Middle frontal gyrus (tissue), 1 donor: ENCODE results near the gene NOS1AP.
"Not testable (repeated sequence)": the region's sequence is repeated elsewhere in the genome, so short reads cannot be mapped to it uniquely, and the experiment has no call there.

Experiments
- DNase-seq: peaks from one replicate; pipeline ENCODE4 v3.0.0-alpha.2; 2015; ENCODE audit warnings: low spot score; ENCODE audit errors: extremely low spot score

Gene NOS1AP

DNA sequence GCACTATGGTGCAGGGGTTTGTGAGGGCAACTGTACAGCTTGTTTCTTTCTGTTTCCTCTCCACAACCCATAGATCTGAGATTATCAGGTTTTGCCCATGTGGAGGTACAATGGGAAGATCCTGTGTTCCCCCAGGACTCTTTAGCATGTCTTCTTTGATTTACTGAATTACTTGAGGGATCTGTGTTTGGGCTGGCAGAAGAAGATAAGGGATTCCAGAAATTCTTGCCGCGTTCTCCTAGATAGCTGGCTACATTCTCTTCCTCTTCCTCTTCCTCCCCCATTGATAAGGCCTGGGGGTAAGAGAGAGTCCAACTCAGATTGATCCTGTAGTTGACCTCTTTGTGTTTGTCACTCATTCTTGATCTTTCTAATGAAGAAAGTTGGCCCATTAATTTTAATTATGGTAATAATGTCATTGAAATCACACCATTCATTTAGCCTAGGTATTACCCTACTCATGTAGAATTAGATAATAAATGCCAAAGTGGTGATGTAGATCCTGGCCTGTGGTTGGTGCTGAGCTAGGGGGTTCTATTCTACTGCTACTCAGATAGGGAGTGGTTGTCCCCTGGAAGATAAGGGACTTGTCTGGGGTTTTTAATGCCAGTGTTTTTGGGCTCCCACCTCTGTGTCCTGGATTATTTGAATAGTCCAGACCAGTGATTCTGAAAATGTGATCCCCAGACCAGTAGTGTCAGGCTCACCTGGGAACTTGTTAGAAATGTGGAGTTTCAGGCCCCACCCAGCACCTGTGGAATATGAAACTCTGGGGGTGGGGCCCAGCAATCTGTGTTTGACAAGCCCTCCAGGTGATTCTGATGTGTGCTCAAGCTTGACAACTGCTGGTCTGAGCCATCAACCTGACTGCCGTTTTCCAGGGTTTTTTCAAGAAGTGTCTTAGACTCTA is 122.2 kb downstream of the NOS1AP start:
- DNase-seq: no peak

DNA sequence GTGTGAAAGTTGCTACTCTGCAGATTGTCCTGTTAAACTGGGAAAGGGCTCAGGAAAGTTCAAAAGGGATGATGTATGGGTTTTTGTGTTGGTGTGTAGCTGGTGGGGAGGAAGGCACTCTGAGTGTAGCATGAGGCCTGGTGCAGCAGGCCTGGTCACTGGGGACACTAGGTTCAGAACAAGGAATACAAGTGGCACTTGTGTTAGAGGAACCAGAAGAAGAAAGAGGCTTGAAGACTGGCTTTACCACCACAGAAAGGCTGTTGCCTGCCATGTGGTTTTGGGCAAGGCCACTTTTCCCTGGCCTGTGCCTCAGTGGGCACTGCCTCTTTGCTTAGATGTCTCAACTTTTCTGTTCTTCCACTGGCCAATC is 122.8 kb downstream of the NOS1AP start:
- no peak for DNase-seq

DNA sequence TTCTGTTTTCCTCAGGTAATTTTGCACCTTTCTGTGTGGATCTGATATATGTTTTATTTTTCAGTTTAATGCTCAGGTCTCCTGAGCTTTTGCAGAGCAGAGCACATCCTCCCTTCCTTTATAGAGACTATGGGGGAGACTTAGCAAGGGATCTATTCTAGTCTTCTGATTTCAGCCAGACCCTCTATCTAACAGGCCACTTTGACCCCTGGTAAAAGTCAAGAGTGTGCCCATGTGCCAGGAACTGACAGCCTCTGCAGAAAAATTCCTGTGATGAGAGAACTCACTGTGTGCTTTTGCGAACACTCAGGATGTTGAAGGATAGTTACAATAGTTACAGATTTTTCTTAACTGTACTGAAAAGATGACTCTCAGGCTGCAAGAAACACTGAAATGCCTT is 123.3 kb downstream of the NOS1AP start:
- DNase-seq: no peak

DNA sequence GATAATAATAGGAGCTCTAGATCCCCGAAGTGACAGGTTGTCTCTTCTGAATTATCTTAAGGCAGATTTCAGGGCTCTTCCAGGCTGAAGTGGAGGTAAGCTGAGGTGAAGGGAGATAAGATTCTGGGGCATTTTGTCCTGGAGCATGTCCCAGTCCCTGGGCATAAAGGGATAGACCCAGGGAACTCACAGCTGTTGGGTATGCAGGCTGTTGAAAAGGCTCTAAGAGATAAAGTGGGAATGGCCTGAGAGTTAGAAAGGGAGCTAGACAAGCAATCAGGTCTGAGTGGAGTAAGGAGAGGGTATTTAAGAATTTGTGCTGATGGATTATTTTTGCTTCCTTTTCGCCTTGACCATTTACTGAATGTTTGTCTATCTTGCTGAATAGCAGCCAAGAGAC is 123.7 kb downstream of the NOS1AP start:
- no peak for DNase-seq

DNA sequence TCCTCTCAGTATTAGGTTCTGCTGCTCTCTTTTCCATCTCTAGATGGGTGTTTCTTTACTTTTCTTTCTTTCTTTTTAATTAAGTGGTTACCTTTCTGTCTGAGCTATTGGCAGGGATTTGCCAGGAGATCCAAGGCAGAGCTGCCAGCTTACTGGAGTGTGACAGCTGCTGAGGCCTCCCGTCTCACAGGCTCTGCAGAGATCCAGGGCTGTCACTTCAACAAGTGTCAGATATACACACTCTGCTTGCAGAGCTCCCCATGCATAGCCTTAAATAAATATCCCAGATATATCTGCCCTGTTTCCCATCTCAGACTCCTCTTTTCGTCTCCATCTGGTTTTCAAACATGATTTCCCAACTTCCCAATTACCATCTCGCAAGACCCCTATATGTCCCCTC is 124.3 kb downstream of the NOS1AP start:
- no peak for DNase-seq

DNA sequence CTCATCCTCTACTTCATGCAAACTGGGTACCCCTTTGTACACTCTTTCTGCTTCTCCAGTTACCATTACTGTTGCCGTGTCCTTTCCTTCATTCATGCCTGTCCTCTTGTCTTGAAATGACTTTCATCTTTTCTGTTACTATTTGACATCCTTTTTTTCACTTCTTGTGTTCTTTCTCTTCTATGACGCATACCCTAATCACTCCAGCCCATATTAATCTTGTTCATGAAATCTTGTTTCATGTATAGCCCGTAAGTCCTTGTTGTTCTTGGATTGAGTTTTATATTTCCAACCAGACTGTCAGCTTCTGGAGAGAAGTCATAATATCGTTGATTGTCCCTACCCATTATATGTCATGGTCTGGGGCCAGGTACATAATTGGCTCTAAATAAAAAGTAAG is 126.1 kb downstream of the NOS1AP start:
- no peak for DNase-seq

DNA sequence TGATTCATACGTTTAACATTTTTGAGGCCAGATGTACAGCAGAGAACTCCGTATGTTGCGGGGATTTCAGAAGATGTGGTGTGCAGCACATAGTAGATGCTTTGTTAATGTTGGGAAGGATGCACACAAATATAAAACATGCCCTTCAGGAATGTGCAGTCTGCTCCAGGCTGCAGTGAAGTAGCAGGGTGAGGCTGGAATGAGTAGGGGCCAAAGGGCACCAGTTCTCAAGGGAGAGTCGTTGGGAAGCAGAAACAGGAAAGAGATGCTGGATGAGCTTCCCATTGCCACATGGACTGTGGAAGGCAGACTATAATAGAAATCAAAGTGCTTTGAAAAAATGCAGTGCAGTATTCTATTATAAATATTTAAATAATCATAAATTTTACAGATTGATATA is 126.9 kb downstream of the NOS1AP start:
- DNase-seq: no peak

DNA sequence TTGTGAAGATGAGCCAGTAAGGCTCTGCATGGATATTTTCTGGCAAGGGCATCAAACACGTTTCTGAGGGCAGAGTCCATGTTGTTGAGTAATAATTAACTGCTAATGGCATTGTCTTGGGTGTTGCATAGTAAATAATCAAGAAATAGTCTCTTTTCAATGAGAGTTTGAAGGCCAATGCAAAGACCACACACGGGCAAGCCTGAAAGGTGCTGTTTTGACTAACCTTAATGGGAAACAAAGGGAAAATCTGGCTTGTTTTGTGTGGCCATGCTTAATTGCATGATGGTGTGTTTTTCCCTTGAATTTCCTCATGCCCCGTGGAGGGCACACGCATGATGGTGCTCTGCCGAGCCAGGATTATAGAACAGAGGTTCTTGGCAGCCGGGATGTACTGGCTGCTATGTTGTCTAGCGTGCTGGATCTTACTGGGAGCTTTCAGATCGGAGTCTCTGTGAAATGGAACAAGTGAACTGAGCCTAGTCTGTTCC is 127.6 kb downstream of the NOS1AP start:
- no peak for DNase-seq

DNA sequence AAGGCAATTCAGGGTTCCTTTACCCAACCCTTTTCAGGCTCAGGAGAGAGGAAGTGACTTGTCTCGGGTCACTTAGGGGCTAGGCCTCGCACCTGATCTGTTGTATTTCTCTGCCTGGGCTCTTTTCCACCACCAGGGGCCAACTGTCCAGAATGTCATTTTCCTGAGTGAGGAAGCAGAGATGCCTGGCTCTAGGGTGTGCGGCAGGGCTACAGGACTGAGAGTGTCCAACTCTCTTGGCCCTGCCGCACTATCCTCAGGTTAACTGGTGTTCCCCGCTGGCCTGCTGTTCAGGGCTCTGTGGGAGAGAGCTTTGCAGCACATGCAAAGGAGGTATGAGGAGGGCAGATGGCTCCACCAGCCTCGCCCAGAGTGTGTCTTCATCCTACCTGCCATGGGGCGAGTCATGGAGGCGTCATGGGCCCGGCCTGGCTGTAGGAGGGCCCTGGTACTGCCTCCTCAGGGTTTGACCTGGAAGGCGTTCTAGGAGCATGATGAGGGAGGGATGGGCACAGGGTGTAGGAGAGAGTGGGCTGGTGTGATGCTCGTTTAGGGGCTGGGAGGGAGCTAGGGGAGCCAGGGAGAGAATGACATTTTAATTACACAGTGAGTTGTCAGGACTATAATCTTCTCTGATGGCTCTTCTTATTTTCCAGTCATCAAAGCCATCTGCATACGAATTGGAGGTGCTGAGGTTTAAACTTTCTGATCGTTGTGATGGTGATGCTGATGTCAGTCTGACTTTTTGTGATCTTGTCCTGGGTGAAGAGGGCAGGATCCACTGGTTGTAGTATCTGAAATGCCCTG is 128.3 kb downstream of the NOS1AP start:
- DNase-seq: no peak

DNA sequence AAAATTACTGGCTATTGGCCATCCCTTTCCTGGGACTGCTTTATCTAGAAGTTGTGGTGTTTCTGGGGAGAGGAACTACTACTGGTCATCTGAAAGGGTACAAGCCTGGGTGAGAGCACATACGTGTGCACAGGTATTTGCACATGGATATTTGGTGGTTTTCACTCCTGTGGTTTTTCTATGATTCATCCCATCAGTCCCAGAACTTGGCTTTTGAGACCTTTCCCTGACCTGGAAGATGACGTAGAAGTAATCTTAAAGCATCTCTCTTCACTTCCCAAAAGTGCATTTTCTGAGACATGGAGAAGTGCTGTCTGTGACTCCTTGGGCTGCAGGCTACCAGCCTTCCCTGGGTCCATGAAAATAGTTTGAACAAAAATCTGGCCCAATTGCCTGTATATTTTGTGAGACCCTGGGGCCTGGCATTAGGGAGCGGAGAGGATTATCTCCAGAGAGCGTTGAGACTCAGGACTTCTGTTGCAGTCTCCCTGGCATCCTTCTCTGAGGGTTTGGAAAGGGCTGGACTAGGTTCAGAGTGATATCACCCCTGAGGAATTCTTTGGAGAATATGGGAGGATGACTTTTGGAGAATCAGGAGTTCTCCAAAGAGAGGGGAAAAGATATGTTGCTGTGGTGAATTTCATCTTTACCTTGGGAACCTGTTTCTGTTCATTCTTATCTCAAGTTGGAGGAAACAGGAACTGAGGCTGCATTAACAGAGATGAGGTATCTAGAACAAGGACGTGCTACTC is 130.8 kb downstream of the NOS1AP start:
- no peak for DNase-seq

DNA sequence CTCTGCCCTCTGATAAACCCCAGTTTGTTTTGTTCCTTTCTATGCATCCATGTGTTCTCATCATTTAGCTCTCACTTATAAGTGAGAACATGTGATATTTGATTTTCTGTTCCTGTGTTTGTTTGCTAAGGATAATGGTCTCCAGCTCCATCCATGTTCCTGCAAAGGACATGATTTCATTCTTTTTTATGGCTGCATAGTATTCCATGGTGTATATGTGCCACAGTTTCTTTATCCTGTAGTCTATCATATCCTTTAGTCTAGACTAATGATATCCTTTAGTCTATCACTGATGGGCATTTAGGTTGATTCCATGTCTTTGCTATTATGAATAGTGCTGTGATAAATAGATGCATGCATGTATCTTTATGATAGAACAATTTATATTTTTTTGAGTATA is 131.6 kb downstream of the NOS1AP start:
- DNase-seq: not testable (repeated sequence)

DNA sequence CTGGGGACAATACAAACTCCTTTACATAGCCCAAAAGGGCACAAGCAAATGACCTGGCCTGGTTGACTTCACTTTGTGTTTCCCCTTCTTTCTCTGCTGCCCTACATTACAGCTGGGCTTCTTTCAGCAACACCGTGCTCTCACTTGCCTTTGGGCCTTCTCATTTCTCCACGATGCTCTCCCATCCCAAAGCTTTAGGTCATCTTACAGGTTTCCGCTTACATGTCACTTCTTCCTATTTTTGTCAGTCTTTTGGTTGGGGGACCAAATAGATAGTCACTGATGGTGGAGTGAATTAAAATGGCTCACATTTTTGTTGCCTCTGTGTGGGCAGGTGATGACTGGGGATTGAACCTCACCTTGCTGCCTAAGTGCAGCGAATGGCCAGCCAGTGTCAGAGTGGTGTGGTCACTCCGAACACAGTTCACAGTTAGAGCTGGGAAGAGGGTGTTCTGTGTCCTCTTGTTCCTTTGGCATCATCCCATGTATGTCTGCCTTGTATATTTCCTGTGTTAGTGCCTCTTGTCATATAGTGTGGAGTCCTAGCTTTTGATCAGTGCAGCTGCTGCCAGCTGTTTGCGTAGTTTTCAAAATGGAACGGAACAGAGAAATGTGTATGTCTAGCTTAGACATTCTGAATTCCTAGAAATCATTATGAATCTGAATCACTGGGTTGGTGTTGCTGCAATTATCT is 134.8 kb downstream of the NOS1AP start:
- DNase-seq: no peak

DNA sequence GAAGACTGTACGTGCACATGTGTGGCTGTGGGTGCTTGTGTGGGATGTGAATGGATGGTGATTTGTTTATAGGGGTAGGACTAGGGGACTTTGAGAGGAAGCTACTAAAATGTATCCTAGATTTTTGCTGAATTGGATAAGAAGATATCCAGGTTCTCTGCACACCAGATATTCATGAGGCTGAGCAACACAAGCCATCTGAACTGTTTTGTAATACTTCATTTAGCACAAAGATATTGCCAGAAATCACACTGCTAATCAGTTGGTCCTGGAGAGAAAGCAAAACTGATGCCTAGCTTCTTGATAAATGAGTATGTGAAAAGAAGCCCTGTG is 135.3 kb downstream of the NOS1AP start:
- no peak for DNase-seq

DNA sequence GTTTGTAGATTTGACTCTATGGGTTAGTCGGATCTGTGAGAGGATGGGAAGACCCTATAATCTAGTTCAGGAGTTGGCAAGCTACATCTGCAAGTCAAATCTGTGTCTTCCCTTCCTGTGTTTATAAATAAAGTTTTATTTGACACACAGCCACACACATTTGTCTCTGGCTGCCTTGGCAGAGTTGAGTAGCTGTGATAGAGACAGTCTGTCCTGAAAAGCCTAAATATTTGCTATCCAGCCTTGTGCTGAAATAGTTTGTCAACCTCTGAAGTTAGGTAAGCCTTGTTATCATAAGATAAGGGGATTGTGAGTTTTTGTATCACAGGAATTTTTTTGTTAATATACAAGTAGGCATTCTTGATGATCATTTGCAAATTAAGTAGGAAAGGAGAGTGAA is 136.8 kb downstream of the NOS1AP start:
- DNase-seq: no peak

DNA sequence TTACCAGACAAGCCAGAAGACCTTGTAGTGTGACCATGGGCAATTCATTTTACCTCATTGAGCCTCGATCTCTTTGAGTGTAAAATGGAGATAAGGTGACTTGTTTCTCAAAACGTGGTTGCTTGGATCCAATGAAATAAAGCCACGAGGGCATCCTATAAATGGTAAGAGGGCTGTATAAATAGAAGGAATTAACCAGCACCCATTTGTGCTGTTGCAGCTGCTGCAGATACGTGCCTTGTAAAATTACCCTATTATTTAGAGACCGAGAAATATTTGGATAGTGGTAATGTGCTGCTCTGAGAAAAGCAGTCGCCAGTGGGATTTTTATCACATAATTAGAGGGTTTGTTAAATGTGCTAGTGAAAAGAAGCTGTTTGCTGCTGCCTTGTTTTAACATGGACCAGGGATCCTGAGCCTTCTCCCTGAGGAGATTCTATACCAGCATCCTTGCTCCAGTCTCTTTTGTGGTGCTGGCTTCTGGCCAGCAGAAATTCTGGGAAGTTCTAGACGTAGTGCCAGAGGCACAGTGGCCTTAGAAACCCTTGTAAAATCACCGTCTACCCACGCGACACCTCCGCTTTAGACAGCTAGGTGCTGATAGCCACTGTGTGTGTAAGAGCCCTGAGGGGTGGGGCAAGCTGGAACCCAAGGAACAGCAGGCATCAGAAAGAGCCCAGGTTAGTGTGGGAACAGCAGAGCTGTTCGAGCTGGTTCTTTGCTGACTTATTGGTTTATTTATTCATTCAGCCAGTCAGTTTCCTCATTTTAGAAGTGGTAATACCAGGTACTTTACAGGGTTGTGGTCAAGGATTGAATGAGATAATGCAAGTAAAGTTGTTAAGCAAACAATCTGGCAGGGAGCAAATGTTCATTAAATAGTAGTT is 137.5 kb downstream of the NOS1AP start:
- DNase-seq: no peak

DNA sequence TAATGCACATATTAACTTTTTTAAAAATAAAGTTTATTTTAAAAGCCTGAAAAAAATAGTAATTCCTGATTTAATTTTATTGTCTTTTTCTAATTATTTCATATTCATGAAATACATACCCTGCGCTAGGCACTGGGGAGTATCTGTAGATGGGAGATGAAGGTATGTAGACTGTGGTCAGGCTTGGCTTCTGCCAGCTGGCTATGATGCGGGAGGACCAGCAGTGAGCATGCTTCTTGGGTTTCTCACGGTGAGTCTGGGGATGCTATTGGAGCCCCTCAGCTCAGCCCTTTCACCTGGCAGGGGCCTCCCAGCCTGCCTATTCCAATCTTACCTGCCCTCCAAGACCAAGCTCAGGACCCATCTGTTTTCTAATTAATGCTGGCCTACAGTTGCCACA is 138.4 kb downstream of the NOS1AP start:
- DNase-seq: no peak

DNA sequence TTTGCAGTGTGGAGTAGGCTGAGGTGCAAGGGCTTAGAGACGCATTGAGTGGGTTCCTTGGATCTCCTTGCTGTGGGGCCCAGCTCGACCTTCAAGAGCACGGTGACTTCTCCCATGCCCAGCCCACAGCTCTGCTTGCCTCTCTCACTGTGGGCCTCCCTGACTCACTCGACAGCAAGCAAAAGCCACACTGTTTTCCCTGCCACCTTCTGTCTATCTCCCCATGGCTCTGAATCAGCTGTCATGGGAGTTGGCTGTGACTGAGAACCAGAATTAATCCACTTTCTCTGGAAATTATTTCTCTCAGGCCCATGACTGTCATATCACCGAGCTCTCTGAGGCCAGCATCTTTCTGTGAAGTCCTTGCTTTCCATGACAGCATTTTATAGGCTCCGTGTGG is 140.7 kb downstream of the NOS1AP start:
- DNase-seq: no peak

DNA sequence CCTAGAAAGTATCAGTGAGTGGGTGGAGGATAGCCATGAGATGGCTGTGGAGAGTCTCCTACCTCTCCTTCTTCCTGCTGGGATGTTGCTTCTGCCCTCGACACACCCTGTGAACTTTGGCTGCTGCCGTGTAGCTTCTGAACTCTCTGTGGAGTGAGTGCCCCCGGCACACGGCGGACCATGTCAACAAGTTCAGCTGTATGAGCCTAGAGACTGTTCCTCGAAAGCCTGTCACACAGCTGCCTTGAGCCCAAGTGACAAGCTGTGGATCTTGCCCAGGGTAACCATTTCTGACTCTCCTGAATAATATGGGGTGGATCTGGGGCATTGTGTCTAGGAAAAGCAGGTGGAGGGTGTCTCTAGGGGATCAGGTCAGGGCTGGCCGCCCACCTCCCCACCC is 143.2 kb downstream of the NOS1AP start:
- no peak for DNase-seq

DNA sequence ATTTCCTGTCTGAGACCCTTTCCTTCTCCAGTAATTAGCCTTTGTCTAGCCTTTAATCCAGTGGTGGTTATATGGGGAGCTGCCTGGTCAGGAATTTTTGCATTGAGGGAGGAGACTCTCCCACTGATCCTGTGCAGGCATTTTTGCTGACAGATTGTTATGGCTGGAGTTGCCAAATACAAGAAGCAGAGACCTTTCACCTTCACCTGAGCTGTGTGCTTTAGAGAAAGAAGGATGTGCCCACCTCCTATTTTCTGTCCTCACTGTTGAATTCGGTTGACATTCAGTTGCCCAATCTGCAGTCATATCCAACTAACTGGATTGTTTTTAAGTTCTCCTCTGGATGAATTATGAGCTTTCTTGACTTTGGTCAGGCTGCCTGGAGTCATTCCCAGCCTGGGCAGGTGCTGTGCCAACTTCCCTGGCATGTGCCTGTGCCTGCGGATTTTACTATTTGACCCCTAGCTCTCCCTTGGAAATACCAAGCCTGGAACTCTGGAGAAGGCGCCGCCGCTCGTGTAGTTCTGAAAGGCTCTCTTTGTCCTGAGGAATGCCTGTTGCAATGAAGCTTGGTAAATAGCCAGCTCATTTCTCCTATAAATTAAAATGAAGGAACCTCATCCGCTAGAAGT is 143.9 kb downstream of the NOS1AP start:
- no peak for DNase-seq

DNA sequence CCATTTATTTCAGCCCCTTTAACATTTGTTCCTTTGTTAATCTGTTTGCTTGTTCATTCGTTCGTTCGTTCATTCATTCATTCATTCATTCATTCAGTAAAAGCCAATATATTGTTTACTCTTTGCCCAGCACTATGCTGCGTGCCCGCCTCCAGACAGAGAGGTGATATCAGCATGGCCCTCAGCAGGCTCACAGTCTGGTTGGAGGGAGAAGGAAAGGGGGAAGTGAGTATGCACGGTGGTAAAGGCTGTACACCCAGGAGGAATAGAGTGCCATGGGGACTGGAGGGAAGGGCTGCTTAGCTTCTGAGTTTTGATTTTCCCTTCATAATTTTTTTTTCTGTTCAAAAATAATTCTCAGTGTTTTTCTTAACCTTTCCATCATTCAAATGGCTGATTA is 144.7 kb downstream of the NOS1AP start:
- no peak for DNase-seq
